MM.1S (cell line): ENCODE measurements around the gene ZNF598.

Experiments used
- DNase-seq: peaks from one replicate; pipeline ENCODE4 v3.0.0-alpha.2; 2015
- H2AFZ ChIP-seq: fragments of 300-600 bp; sonication (generic); 2 replicates; pipeline ENCODE4 v1.6.0; 2016; ENCODE audit warnings: antibody characterized with exemption, low read length
- H3F3A ChIP-seq: fragments of 300-600 bp; sonication (generic); 2 replicates; pipeline ENCODE4 v1.6.1; 2016; ENCODE audit warnings: mild to moderate bottlenecking, antibody characterized with exemption, low read length, moderate library complexity, mixed read lengths; ENCODE audit not compliant: insufficient read depth
- H3K27ac ChIP-seq: fragments of 300-600 bp; sonication (generic); 2 replicates; pipeline ENCODE4 v1.5.1; 2016; ENCODE audit warnings: mild to moderate bottlenecking, low read length
- H3K27me3 ChIP-seq: fragments of 300-600 bp; sonication (generic); replicated peaks from 2 replicates; pipeline ENCODE4 v1.6.0; 2016; ENCODE audit warnings: low read length; ENCODE audit not compliant: insufficient read depth
- H3K36me3 ChIP-seq: fragments of 300-600 bp; sonication (generic); replicated peaks from 2 replicates; pipeline ENCODE4 v1.6.1; 2016; ENCODE audit warnings: mild to moderate bottlenecking, low read length, mixed read lengths; ENCODE audit not compliant: insufficient read depth
- H3K4me1 ChIP-seq: fragments of 300-600 bp; sonication (generic); 2 replicates; pipeline ENCODE4 v1.6.1; 2016; ENCODE audit warnings: low read length, mixed read lengths
- H3K4me2 ChIP-seq: fragments of 300-600 bp; sonication (generic); 2 replicates; pipeline ENCODE4 v1.6.0; 2016; ENCODE audit warnings: low read depth, low read length
- H3K4me3 ChIP-seq: fragments of 300-600 bp; sonication (generic); 2 replicates; pipeline ENCODE4 v1.5.1; 2016; ENCODE audit warnings: low read length, mixed read lengths
- H3K79me2 ChIP-seq: fragments of 300-600 bp; sonication (generic); 2 replicates; pipeline ENCODE4 v1.6.1; 2016; ENCODE audit warnings: mixed run types, low read length, mixed read lengths
- H3K9ac ChIP-seq: fragments of 300-600 bp; sonication (generic); 2 replicates; pipeline ENCODE4 v1.6.1; 2016; ENCODE audit warnings: low read length, mixed read lengths
- H3K9me2 ChIP-seq: fragments of 300-600 bp; sonication (generic); replicated peaks from 2 replicates; pipeline ENCODE4 v1.6.1; 2016; ENCODE audit warnings: mild to moderate bottlenecking, low read length, mixed read lengths; ENCODE audit not compliant: insufficient read depth
- H3K9me3 ChIP-seq: fragments of 300-600 bp; sonication (generic); replicated peaks from 2 replicates; pipeline ENCODE4 v1.6.1; 2016; ENCODE audit warnings: mild to moderate bottlenecking, low read length, mixed read lengths; ENCODE audit not compliant: insufficient read depth
- H4K20me1 ChIP-seq: fragments of 300-600 bp; sonication (generic); 2 replicates; pipeline ENCODE4 v1.6.1; 2016; ENCODE audit warnings: mild to moderate bottlenecking, low read length, moderate library complexity, mixed read lengths; ENCODE audit not compliant: insufficient read depth
- CTCF ChIP-seq: fragments of 300-600 bp; sonication (generic); IDR thresholded peaks from 2 replicates; pipeline ENCODE4 v1.5.1; 2016; ENCODE audit warnings: antibody characterized with exemption, low read length, mixed read lengths
- EZH2 ChIP-seq: fragments of 300-600 bp; sonication (generic); optimal IDR thresholded peaks from 2 replicates; pipeline ENCODE3; 2017; ENCODE audit warnings: low read depth, mild to moderate bottlenecking, antibody characterized with exemption, low read length, mixed read lengths
- EZH2phosphoT487 ChIP-seq: fragments of 300-600 bp; sonication (generic); IDR thresholded peaks from 2 replicates; pipeline ENCODE4 v1.6.1; 2018; ENCODE audit warnings: antibody characterized with exemption, low read length

The ZNF598 gene

GRCh38 chr16:2001456-2002355, 7.9 kb downstream of the ZNF598 start:
- Histone ChIP-seq H3K79me2 (peaks cover 40% of the 10 kb centered on the region), H4K20me1 (no peaks in the 10 kb centered on the region; the same call in 1 of the 2 replicates), H3K36me3 (no peaks in the 10 kb centered on the region)

GRCh38 chr16:2001035-2001434, 8.6 kb downstream of the ZNF598 start:
- Histone ChIP-seq H2AFZ (no peak overlapping the region), H3K27ac (no peak overlapping the region), H3K79me2 (peaks cover 33% of the 10 kb centered on the region), H3K9ac (no peak overlapping the region), H3K9me3 (no peaks in the 10 kb centered on the region), H3K27me3 (no peaks in the 10 kb centered on the region), H3K36me3 (no peaks in the 10 kb centered on the region), H3K9me2 (no peaks in the 10 kb centered on the region), H3F3A (no peaks in the 10 kb centered on the region), H3K4me3 (no peak overlapping the region), H3K4me1 (no peaks in the 10 kb centered on the region), H4K20me1 (no peaks in the 10 kb centered on the region; the same call in 1 of the 2 replicates), H3K4me2 (no peak overlapping the region)
- no peak for TF ChIP-seq CTCF
- DNase-seq: no peak

More at GRCh38 chr16:2001456-2002355, 7.9 kb downstream of the ZNF598 start:
- no peak overlapping the region for H3K9ac ChIP-seq
- no peaks in the 10 kb centered on the region for H3K4me1 ChIP-seq
- no peak overlapping the region for H3K4me3 ChIP-seq
- no peaks in the 10 kb centered on the region for H3K27me3 ChIP-seq
- DNase-seq: no peak
- H3F3A ChIP-seq: no peaks in the 10 kb centered on the region
- no peak overlapping the region for H3K27ac ChIP-seq
- no peaks in the 10 kb centered on the region for H3K9me2 ChIP-seq
- TF ChIP-seq EZH2 (no peak), CTCF (no peak), EZH2phosphoT487 (no peak)
- H2AFZ ChIP-seq: no peak overlapping the region
- no peak overlapping the region for H3K4me2 ChIP-seq
- H3K9me3 ChIP-seq: no peaks in the 10 kb centered on the region

GRCh38 chr16:1999866-2000514, 9.6 kb downstream of the ZNF598 start:
- Histone ChIP-seq H3K27ac (no peak overlapping the region), H3F3A (no peaks in the 10 kb centered on the region), H3K9me3 (no peaks in the 10 kb centered on the region), H3K36me3 (no peaks in the 10 kb centered on the region), H3K9ac (no peak overlapping the region), H3K4me2 (no peak overlapping the region), H3K4me3 (no peak overlapping the region), H4K20me1 (no peaks in the 10 kb centered on the region), H3K79me2 (peaks cover 22% of the 10 kb centered on the region), H3K4me1 (no peaks in the 10 kb centered on the region), H3K9me2 (no peaks in the 10 kb centered on the region), H2AFZ (no peak overlapping the region), H3K27me3 (no peaks in the 10 kb centered on the region)
- TF ChIP-seq EZH2phosphoT487 (no peak), EZH2 (no peak), CTCF (no peak)
- no peak for DNase-seq
